ENCODE measurements around the gene FCHO1. TPM values are rescaled to one million over a fixed set of nuclear protein-coding genes. Genes with fewer than 3 reads are reported as not detected.

Gene FCHO1
- total RNA-seq, 1 donor from 2014 or later, result 0.98 TPM

DNA sequence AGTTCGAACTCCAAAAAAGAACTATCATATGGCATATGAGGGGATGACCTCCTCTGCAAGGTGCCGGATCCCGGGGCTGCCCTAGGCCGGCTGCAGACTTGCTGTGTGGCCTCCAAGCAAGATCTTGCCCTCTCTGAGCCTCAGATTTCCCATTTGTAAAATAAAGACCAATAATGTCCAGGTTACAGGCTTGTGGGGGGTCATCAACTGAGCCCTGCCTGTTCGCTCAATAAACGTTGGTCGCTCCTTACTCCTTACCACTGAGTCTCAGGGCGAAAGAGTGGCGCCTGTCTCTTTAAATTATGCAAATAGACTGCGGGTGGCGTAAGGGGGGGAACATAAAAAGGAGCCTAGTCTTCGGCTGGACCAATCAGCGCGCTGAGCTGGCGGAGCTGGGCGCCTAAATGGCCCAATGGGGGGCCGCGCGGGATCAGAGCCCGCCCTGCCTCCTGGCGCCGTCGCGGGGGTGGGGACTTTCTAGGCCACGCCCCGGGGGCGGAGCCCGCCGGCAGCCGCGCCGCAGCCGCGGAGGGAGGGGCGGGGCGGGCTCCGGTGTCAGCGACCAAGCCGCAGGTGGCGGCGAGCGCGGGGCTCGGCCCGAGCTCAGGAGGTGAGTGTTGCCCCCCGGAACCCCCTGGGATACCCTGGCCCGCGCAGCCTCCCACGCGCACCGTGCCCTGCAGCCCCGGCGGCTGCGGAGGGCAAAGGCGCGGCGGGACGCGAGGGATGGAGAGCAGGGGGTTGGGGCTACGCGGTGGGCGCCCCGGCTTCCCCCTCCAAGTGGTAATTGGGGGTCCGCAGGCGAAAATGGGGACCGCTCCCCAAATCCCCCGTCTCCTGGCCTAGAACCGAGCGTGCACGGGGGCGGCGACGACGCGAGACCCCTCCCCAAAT, 3.8 kb upstream of the FCHO1 start:
- Mint-ChIP-seq H3K27ac (peak overlapping the region; percentile 37), H3K36me3 (ENCODE audit: insufficient read depth) (no peaks in the 10 kb centered on the region), H3K4me1 (ENCODE audit: low read depth) (no peaks in the 10 kb centered on the region), H3K4me3 (ENCODE audit: low read depth) (peak overlapping the region; percentile 54), H3K27me3 (peaks cover 18% of the 10 kb centered on the region), H3K9me3 (ENCODE audit: low read depth) (no peaks in the 10 kb centered on the region)
- peak; percentile 82 for DNase-seq (ENCODE audit: low spot score, unreplicated experiment)
- TF ChIP-seq, protein P1, sequence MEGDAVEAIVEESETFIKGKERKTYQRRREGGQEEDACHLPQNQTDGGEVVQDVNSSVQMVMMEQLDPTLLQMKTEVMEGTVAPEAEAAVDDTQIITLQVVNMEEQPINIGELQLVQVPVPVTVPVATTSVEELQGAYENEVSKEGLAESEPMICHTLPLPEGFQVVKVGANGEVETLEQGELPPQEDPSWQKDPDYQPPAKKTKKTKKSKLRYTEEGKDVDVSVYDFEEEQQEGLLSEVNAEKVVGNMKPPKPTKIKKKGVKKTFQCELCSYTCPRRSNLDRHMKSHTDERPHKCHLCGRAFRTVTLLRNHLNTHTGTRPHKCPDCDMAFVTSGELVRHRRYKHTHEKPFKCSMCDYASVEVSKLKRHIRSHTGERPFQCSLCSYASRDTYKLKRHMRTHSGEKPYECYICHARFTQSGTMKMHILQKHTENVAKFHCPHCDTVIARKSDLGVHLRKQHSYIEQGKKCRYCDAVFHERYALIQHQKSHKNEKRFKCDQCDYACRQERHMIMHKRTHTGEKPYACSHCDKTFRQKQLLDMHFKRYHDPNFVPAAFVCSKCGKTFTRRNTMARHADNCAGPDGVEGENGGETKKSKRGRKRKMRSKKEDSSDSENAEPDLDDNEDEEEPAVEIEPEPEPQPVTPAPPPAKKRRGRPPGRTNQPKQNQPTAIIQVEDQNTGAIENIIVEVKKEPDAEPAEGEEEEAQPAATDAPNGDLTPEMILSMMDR (IDR thresholded peaks at IDR 0.05; ENCODE audit: unreplicated experiment), result no peak

DNA sequence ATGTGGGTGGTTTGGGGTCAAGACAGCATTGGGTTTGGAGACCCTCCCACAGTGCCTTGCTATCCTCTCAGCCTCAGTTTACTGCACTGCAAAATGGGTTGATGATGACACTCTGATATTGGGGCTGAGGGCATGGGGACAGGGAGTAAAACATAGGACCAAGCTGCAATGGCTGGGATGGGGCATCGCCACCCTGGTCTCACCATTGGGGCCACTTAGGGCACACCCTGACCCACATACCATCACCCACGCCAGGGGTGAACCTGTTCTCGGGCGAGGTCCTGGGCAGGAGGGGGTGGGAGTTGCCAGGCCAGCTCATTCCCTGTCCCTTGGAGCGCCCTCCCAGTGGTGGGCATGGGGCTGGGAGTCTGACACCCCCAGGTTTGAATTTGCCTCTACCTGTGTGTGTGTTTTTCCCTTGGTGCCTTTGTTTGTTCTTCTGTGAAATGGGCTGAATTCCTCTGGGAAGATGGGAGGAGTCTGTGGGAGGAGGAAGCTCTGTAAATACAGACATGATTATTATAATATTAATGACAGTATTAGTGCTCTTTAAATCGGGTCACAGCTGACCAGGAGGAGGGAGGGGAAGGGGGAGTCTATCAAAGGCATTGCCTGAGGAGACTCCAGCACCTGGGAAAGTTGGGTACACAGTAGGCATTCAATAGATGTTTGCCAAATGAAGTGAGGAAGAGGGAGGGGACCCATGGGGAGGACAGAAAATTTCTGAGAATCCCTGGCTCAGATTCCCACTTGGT, 2.2 kb upstream of the FCHO1 start:
- no peak for DNase-seq (ENCODE audit: low spot score, unreplicated experiment)
- H3K27ac Mint-ChIP-seq, result no peak overlapping the region
- H3K36me3 Mint-ChIP-seq (ENCODE audit: insufficient read depth), result no peaks in the 10 kb centered on the region
- no peaks in the 10 kb centered on the region for H3K4me1 Mint-ChIP-seq (ENCODE audit: low read depth)
- TF ChIP-seq, protein P1 (IDR thresholded peaks at IDR 0.05; ENCODE audit: unreplicated experiment), result no peak
- H3K27me3 Mint-ChIP-seq, result peaks cover 18% of the 10 kb centered on the region
- no peaks in the 10 kb centered on the region for H3K9me3 Mint-ChIP-seq (ENCODE audit: low read depth)
- H3K4me3 Mint-ChIP-seq (ENCODE audit: low read depth), result no peak overlapping the region

DNA sequence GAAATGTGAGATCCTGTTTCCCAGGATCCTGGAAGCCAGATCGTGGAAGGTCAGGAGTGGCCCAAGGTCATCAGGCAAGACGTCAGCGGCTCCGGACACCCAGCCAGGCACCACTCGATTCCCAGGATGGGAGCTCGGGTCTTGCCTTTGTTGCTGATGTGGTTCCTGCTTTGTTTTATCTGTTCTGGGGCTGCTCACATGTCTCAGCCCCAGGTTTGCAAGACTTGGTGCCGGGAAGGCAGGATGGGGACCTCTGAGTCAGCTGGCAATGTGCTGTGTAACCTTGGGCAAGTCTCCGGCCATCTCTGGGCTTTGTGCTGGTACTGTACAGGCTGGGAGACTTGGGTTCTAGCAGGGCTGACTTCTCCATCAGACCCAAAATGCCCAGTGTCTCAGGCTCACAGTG, 1.4 kb upstream of the FCHO1 start:
- TF ChIP-seq, protein P1 (IDR thresholded peaks at IDR 0.05; ENCODE audit: unreplicated experiment), result no peak
- Mint-ChIP-seq H3K4me3 (ENCODE audit: low read depth) (no peak overlapping the region), H3K4me1 (ENCODE audit: low read depth) (no peaks in the 10 kb centered on the region), H3K36me3 (ENCODE audit: insufficient read depth) (no peaks in the 10 kb centered on the region), H3K9me3 (ENCODE audit: low read depth) (no peaks in the 10 kb centered on the region), H3K27me3 (peaks cover 18% of the 10 kb centered on the region), H3K27ac (no peak overlapping the region)
- no peak for DNase-seq (ENCODE audit: low spot score, unreplicated experiment)

DNA sequence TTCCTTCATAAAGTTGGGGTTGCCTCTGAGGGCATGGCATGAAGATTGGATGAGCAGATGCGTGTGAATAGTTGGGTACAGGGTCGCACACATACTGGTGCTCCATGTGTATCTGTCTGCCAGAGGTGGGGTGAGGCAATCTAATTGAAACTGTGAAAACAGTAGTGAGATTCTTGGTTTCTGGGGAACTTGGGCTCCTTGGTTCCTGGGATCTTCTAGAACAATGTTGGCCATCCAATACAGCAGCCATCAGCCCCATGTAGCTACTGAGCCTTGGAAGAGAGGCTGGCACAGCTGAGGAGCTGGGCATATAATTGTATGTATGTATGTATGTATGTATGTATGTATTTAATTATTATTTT, 616 bp downstream of the FCHO1 start:
- TF ChIP-seq, protein P1 (IDR thresholded peaks at IDR 0.05; ENCODE audit: unreplicated experiment), result no peak
- Mint-ChIP-seq H3K4me3 (ENCODE audit: low read depth) (no peak overlapping the region), H3K27me3 (peaks cover 13% of the 10 kb centered on the region), H3K27ac (no peak overlapping the region), H3K9me3 (ENCODE audit: low read depth) (no peaks in the 10 kb centered on the region), H3K4me1 (ENCODE audit: low read depth) (no peaks in the 10 kb centered on the region), H3K36me3 (ENCODE audit: insufficient read depth) (no peaks in the 10 kb centered on the region)
- DNase-seq (ENCODE audit: low spot score, unreplicated experiment), result no peak

DNA sequence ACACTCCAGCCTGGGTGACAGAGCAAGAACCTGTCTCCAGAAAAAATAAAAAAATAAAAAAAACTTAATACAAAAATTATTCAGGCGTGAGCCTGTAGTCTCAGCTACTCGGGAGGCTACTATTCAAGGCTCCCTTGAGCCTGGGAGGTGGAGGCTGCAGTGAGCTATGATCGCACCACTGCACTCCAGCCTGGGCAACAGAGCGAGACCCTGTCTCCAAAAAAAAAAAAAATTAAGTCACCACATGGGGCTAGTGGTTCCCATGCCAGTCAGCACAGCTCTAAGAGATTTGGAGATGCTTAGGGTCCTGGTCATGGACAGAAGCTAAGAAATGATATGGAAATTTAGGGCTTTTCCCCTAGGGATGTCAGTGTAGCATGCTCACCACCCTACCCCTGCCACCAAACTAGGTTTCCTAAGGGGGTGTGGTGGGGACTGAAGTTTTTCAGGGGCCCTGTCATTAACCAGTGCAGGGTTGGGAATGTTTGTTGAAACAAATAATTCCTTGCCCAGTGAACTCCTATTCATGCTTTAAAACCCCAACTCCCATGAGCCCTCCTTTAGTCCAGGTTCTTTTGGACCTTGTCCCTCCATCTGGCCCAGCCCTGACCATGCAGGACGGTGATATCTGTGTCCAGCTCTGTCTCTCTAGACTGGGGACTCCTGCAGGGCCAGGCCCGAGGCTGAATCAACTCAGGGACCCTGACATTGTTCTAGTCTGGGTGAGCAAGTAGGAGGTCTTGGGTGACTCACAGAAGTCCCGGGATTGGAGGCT, 1.8 kb downstream of the FCHO1 start:
- Mint-ChIP-seq H3K4me1 (ENCODE audit: low read depth) (no peaks in the 10 kb centered on the region), H3K27me3 (peaks cover 13% of the 10 kb centered on the region), H3K9me3 (ENCODE audit: low read depth) (no peaks in the 10 kb centered on the region), H3K36me3 (ENCODE audit: insufficient read depth) (no peaks in the 10 kb centered on the region), H3K27ac (no peak overlapping the region), H3K4me3 (ENCODE audit: low read depth) (no peak overlapping the region)
- TF ChIP-seq, protein P1 (IDR thresholded peaks at IDR 0.05; ENCODE audit: unreplicated experiment), result no peak
- no peak for DNase-seq (ENCODE audit: low spot score, unreplicated experiment)
